Measurements from ENCODE around the gene CBLN1.
A peak's percentile ranks its signal among the peaks of the same experiment; 100 is the strongest.

The CBLN1 gene

DNA sequence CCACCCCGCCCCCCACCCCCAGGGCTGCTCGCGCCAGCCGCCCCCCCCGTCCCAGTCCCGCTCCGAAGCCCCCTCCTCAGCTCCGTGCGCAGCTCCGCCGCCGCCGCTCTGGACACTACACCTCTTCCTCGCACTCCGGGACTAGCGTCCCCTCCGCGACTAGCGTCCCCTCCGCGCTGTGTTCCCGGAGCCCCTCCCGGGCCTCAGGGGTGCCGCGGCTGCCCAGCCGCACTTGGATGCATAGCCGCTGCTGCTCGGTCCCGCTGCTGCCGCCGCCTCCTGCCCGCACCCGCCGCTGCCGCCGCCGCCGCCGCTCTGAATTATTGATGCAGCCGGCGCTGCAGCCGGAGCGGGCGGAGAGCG lies at the start of gene CBLN1:
Gene CBLN1 (minus strand): TSS at position 359 of the 363 bp plus-strand sequence. CDS start 373 bp downstream, outside the sequence.
- no peaks in the 10 kb centered on the region for H3K36me3 ChIP-seq (ENCODE audit: insufficient read depth, low read length)
- no peaks in the 10 kb centered on the region for H3K79me2 ChIP-seq (ENCODE audit: control insufficient read depth, insufficient read depth, low read length, unreplicated experiment)
- H2AFZ ChIP-seq (ENCODE audit: low read length, unreplicated experiment): no peak within 1 kb of the TSS
- peak within 1 kb of the TSS; percentile 58 for H3K4me3 ChIP-seq (ENCODE audit: low read depth, low read length)
- peaks cover 95% of the 10 kb centered on the region for H3K27me3 ChIP-seq (ENCODE audit: insufficient read depth, low read length)
- H3K4me1 ChIP-seq (ENCODE audit: control insufficient read depth, insufficient read depth, low read length, unreplicated experiment): no peaks in the 10 kb centered on the region
- H3K27ac ChIP-seq (ENCODE audit: low read depth, low read length): no peak within 1 kb of the TSS

DNA sequence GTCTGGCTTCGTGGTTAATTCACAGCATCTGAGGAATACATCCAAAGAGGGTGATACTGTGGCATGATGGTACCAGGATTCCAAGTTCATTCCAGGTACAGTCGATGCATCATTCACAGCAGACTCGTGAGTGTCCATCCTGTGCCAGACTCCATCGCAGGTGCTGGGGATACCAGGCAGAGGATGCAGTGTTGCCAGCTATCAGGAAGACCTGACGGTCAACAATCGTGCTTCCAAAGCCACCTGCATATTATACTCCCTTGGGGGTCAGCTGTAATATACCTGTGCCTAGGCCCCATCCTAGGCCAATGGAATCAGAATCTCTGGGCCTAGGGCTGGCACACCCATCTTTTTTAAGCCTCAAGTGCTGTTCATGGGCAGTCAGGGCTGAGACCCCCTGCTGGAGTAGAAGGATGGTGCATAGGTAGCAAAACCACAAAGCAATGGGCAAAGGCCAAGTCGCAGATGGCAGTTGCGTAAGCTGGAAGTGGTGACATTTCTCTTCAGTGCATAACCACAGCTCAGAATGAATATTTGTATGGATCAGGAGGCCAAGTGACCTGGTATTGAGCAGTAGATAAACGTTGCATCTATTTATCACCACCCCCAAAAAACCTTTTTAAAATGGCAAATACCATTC lies 49.0 kb upstream of the CBLN1 start:
- no peak overlapping the region for H2AFZ ChIP-seq (ENCODE audit: low read length, unreplicated experiment)

GRCh38 chr16:49328325-49328724 lies 46.7 kb upstream of the CBLN1 start:
- no peak overlapping the region for H3K27ac ChIP-seq (ENCODE audit: low read depth, low read length)
- no peak overlapping the region for H2AFZ ChIP-seq (ENCODE audit: low read length, unreplicated experiment)
- H3K4me1 ChIP-seq (ENCODE audit: control insufficient read depth, insufficient read depth, low read length, unreplicated experiment): no peaks in the 10 kb centered on the region
- H3K36me3 ChIP-seq (ENCODE audit: insufficient read depth, low read length): no peaks in the 10 kb centered on the region
- no peaks in the 10 kb centered on the region for H3K79me2 ChIP-seq (ENCODE audit: control insufficient read depth, insufficient read depth, low read length, unreplicated experiment)
- no peak overlapping the region for H3K4me3 ChIP-seq (ENCODE audit: low read depth, low read length)
- no peaks in the 10 kb centered on the region for H3K27me3 ChIP-seq (ENCODE audit: insufficient read depth, low read length)

More for the DNA sequence above, 49.0 kb upstream of the CBLN1 start:
- Histone ChIP-seq H3K27ac (ENCODE audit: low read depth, low read length) (no peak overlapping the region), H3K4me1 (ENCODE audit: control insufficient read depth, insufficient read depth, low read length, unreplicated experiment) (no peaks in the 10 kb centered on the region), H3K79me2 (ENCODE audit: control insufficient read depth, insufficient read depth, low read length, unreplicated experiment) (no peaks in the 10 kb centered on the region), H3K27me3 (ENCODE audit: insufficient read depth, low read length) (no peaks in the 10 kb centered on the region), H3K36me3 (ENCODE audit: insufficient read depth, low read length) (no peaks in the 10 kb centered on the region), H3K4me3 (ENCODE audit: low read depth, low read length) (no peak overlapping the region)

- Histone ChIP-seq H2AFZ (ENCODE audit: low read length, unreplicated experiment) (no peak overlapping the region), H3K4me1 (ENCODE audit: control insufficient read depth, insufficient read depth, low read length, unreplicated experiment) (no peaks in the 10 kb centered on the region), H3K27ac (ENCODE audit: low read depth, low read length) (no peak overlapping the region), H3K79me2 (ENCODE audit: control insufficient read depth, insufficient read depth, low read length, unreplicated experiment) (no peaks in the 10 kb centered on the region), H3K36me3 (ENCODE audit: insufficient read depth, low read length) (no peaks in the 10 kb centered on the region), H3K27me3 (ENCODE audit: insufficient read depth, low read length) (no peaks in the 10 kb centered on the region), H3K4me3 (ENCODE audit: low read depth, low read length) (no peak overlapping the region)
Observed at GRCh38 chr16:49327466-49327865, 45.8 kb upstream of the CBLN1 start.

- H3K4me3 ChIP-seq (ENCODE audit: low read depth, low read length): no peak overlapping the region
- no peaks in the 10 kb centered on the region for H3K79me2 ChIP-seq (ENCODE audit: control insufficient read depth, insufficient read depth, low read length, unreplicated experiment)
- no peaks in the 10 kb centered on the region for H3K27me3 ChIP-seq (ENCODE audit: insufficient read depth, low read length)
- H2AFZ ChIP-seq (ENCODE audit: low read length, unreplicated experiment): no peak overlapping the region
- H3K36me3 ChIP-seq (ENCODE audit: insufficient read depth, low read length): no peaks in the 10 kb centered on the region
- H3K27ac ChIP-seq (ENCODE audit: low read depth, low read length): no peak overlapping the region
- no peaks in the 10 kb centered on the region for H3K4me1 ChIP-seq (ENCODE audit: control insufficient read depth, insufficient read depth, low read length, unreplicated experiment)
Observed at GRCh38 chr16:49324703-49325102, 43.1 kb upstream of the CBLN1 start.

GRCh38 chr16:49315602-49316001 lies 34.0 kb upstream of the CBLN1 start:
- H3K27ac ChIP-seq (ENCODE audit: low read depth, low read length): no peak overlapping the region
- no peaks in the 10 kb centered on the region for H3K79me2 ChIP-seq (ENCODE audit: control insufficient read depth, insufficient read depth, low read length, unreplicated experiment)
- H3K4me1 ChIP-seq (ENCODE audit: control insufficient read depth, insufficient read depth, low read length, unreplicated experiment): no peaks in the 10 kb centered on the region
- no peak overlapping the region for H2AFZ ChIP-seq (ENCODE audit: low read length, unreplicated experiment)
- no peak overlapping the region for H3K4me3 ChIP-seq (ENCODE audit: low read depth, low read length)
- no peaks in the 10 kb centered on the region for H3K27me3 ChIP-seq (ENCODE audit: insufficient read depth, low read length)
- no peaks in the 10 kb centered on the region for H3K36me3 ChIP-seq (ENCODE audit: insufficient read depth, low read length)

GRCh38 chr16:49312389-49312985 lies 30.8 kb upstream of the CBLN1 start:
- Histone ChIP-seq H3K27me3 (ENCODE audit: insufficient read depth, low read length) (no peaks in the 10 kb centered on the region), H3K27ac (ENCODE audit: low read depth, low read length) (no peak overlapping the region), H3K79me2 (ENCODE audit: control insufficient read depth, insufficient read depth, low read length, unreplicated experiment) (no peaks in the 10 kb centered on the region), H3K4me3 (ENCODE audit: low read depth, low read length) (no peak overlapping the region), H3K4me1 (ENCODE audit: control insufficient read depth, insufficient read depth, low read length, unreplicated experiment) (no peaks in the 10 kb centered on the region), H3K36me3 (ENCODE audit: insufficient read depth, low read length) (no peaks in the 10 kb centered on the region), H2AFZ (ENCODE audit: low read length, unreplicated experiment) (no peak overlapping the region)

- Histone ChIP-seq H3K27ac (ENCODE audit: low read depth, low read length) (no peak overlapping the region), H3K27me3 (ENCODE audit: insufficient read depth, low read length) (no peaks in the 10 kb centered on the region), H2AFZ (ENCODE audit: low read length, unreplicated experiment) (no peak overlapping the region), H3K4me1 (ENCODE audit: control insufficient read depth, insufficient read depth, low read length, unreplicated experiment) (no peaks in the 10 kb centered on the region), H3K4me3 (ENCODE audit: low read depth, low read length) (no peak overlapping the region), H3K79me2 (ENCODE audit: control insufficient read depth, insufficient read depth, low read length, unreplicated experiment) (no peaks in the 10 kb centered on the region), H3K36me3 (ENCODE audit: insufficient read depth, low read length) (no peaks in the 10 kb centered on the region)
Observed at GRCh38 chr16:49311823-49312222, 30.2 kb upstream of the CBLN1 start.

GRCh38 chr16:49307176-49307575 lies 25.5 kb upstream of the CBLN1 start:
- H3K27ac ChIP-seq (ENCODE audit: low read depth, low read length): no peak overlapping the region
- H3K4me1 ChIP-seq (ENCODE audit: control insufficient read depth, insufficient read depth, low read length, unreplicated experiment): no peaks in the 10 kb centered on the region
- no peaks in the 10 kb centered on the region for H3K36me3 ChIP-seq (ENCODE audit: insufficient read depth, low read length)
- H2AFZ ChIP-seq (ENCODE audit: low read length, unreplicated experiment): no peak overlapping the region
- H3K79me2 ChIP-seq (ENCODE audit: control insufficient read depth, insufficient read depth, low read length, unreplicated experiment): no peaks in the 10 kb centered on the region
- no peaks in the 10 kb centered on the region for H3K27me3 ChIP-seq (ENCODE audit: insufficient read depth, low read length)
- no peak overlapping the region for H3K4me3 ChIP-seq (ENCODE audit: low read depth, low read length)

DNA sequence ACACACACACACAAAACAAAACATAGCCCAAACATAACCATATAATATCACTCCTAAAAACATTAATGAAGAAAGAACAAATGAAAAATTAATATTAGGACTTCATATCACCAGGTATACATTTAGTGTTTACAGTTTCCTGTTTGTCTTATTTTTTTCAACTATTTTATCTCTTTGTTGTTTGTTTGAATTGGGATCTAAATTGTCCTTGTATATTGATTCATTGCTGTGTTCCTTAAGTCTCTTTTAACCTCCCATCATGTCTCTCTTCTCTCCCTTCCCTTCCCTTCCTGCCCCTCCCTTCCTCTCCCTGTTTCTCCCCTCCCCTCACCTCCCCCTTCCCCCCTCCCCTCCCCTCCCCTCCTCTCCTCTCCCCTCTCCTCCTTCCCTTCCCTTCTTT lies 23.8 kb upstream of the CBLN1 start:
- H2AFZ ChIP-seq (ENCODE audit: low read length, unreplicated experiment): no peak overlapping the region

DNA sequence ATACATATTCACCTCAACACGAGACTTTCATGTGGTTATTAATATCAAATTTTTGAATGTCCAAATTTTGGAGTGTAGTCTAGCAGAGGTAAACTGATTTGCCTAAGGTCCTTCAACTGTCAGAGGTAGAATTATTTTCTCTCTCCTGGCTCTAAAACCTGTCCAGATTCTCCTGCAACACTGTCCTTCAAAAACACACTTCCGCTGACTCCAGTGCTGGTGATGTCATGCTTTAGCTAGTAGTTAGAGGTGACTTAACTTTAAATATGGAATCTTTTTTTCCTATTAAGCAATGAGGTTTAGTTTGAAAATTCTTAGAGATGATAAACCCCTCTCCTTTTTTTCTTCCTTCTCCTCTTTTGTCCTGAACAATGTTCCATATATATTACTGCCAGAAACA lies 10.8 kb upstream of the CBLN1 start:
- Histone ChIP-seq H2AFZ (ENCODE audit: low read length, unreplicated experiment) (no peak overlapping the region), H3K36me3 (ENCODE audit: insufficient read depth, low read length) (no peaks in the 10 kb centered on the region), H3K27ac (ENCODE audit: low read depth, low read length) (no peak overlapping the region), H3K4me3 (ENCODE audit: low read depth, low read length) (no peak overlapping the region), H3K27me3 (ENCODE audit: insufficient read depth, low read length) (no peaks in the 10 kb centered on the region; the same call in 1 of the 2 replicates), H3K4me1 (ENCODE audit: control insufficient read depth, insufficient read depth, low read length, unreplicated experiment) (no peaks in the 10 kb centered on the region), H3K79me2 (ENCODE audit: control insufficient read depth, insufficient read depth, low read length, unreplicated experiment) (no peaks in the 10 kb centered on the region)

More for the DNA sequence above, 23.8 kb upstream of the CBLN1 start:
- H3K27me3 ChIP-seq (ENCODE audit: insufficient read depth, low read length): no peaks in the 10 kb centered on the region
- H3K36me3 ChIP-seq (ENCODE audit: insufficient read depth, low read length): no peaks in the 10 kb centered on the region
- no peaks in the 10 kb centered on the region for H3K79me2 ChIP-seq (ENCODE audit: control insufficient read depth, insufficient read depth, low read length, unreplicated experiment)
- H3K27ac ChIP-seq (ENCODE audit: low read depth, low read length): no peak overlapping the region
- H3K4me3 ChIP-seq (ENCODE audit: low read depth, low read length): no peak overlapping the region
- no peaks in the 10 kb centered on the region for H3K4me1 ChIP-seq (ENCODE audit: control insufficient read depth, insufficient read depth, low read length, unreplicated experiment)
